Psoas muscle (tissue), 8 donors: ENCODE results near the gene PWP1. TPM values are rescaled to one million over a fixed set of nuclear protein-coding genes. Genes with fewer than 3 reads are reported as not detected.

Experiments
- ATAC-seq, 4 donors: fragments of 200-7000 bp; cut with Tn5 transposase; one replicate each; pipeline ENCODE4 v1.9.1; 2020; ENCODE audit warnings: moderate library complexity in 3 of 4, mild to moderate bottlenecking in 2 of 4
- DNase-seq, 2 donors: peaks; one replicate each; pipeline ENCODE4 v3.0.0-alpha.2; 2020
- H3K27ac ChIP-seq: fragments of 200-600 bp; one replicate; pipeline ENCODE4 v1.8.0; 2022
- H3K27me3 ChIP-seq, 3 donors: fragments of 200-600 bp in 1 of 3; one replicate each; pipeline versions ENCODE4 v1.6.1 to v1.8.0; 2013 to 2022; ENCODE audit warnings: low read length in 2 of 3, mild to moderate bottlenecking in 2 of 3, moderate library complexity in 1 of 3; ENCODE audit not compliant: insufficient read depth in 3 of 3
- H3K36me3 ChIP-seq, 2 donors: fragments of 200-600 bp in 1 of 2; one replicate each; pipeline versions ENCODE4 v1.6.1 to v1.8.0; 2013 to 2022; ENCODE audit warnings: low read depth in 1 of 2, mild to moderate bottlenecking in 1 of 2, moderate library complexity in 1 of 2; ENCODE audit not compliant: insufficient read depth in 1 of 2
- H3K4me1 ChIP-seq: fragments of 200-600 bp; one replicate; pipeline ENCODE4 v1.8.0; 2022
- H3K4me3 ChIP-seq: fragments of 200-600 bp; one replicate; pipeline ENCODE4 v1.8.0; 2022; ENCODE audit warnings: mild to moderate bottlenecking
- H3K9me3 ChIP-seq: fragments of 200-600 bp; one replicate; pipeline ENCODE4 v1.8.0; 2022
- WGBS, 3 donors: extraction: QIAGEN DNeasy Blood & Tissue Kit; methylation state at CpG; one replicate each; pipeline versions ENCODE4 v1.1.6 to v1.1.7; 2013; 5-methylcytosine and 5-hydroxymethylcytosine counted together
- intact Hi-C, 2 donors: fragments of 100-400 bp; cut with DNase I; formaldehyde crosslinking; loops; one replicate each; pipeline versions ENCODE4 v1.11.0 to v1.14.2; 2022
- polyA plus RNA-seq, 3 donors: library from polyadenylated mRNA; stranded (reverse); fragments of 200-250 nt; gene quantifications; one replicate each; pipeline ENCODE4 v1.2.3, GENCODE V29; 2013
- total RNA-seq, 4 donors: library from RNA; stranded (reverse); fragmentation: NEBNext Ultra II Directional in 2 of 4; extraction: Animal tissue kit (Norgen Biotek cat#: 25700) in 2 of 4; gene quantifications; one replicate each; pipeline versions ENCODE4 v1.2.1 to v1.2.4, GENCODE V29; 2021 to 2023
- TF ChIP-seq, protein P1 (sequence below): fragments of 200-600 bp; IDR thresholded peaks from one replicate; pipeline ENCODE4 v1.8.0; 2022; ENCODE audit warnings: antibody characterized with exemption
- donor health status: healthy with polysubstance abuse.
- donor health status: DM: no; HTN: no; CAD: no; lungs with moderate emphysema.
- donor health status: Bipolar disorder and iron deficiency.
- donor health status: healthy.
- donor health status: DM: yes; HTN: yes; CAD: no.
- donor health status: DM: no; HTN: no; CAD: no.
- donor health status: DM: no; HTN: no; CAD: no.
- donor health status: DM: yes; HTN: yes; CAD: no.

The PWP1 gene
- total and polyA plus RNA-seq, 7 donors, result 15.6 to 30.1 (median 20.5) TPM

DNA sequence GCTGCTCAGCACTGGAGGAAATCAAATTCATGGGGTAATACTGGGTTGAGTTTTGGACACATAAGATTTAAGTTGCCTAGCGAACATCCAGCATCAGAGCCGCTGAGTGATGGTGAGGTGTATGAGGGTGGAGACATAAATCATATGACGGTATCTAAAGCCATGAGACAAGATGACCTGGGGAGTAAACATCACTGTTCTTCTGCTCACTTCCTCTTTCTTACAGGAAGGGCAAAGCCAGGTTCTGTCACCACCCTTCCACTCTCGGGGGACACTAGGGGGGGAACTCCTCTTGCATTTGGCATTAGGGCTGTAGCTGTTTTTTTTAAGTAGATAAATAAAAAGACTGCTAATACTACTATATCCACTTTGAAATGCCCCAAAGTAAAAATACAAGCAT lies 51.3 kb downstream of the PWP1 start:
- Histone ChIP-seq H3K9me3 (no peaks in the 10 kb centered on the region), H3K4me1 (no peaks in the 10 kb centered on the region), H3K36me3 (peaks cover 31 to 98% of the 10 kb centered on the region in 2 donors), H3K27me3 (no peaks in the 10 kb centered on the region), H3K27ac (no peak overlapping the region), H3K4me3 (no peak overlapping the region)
- WGBS, 3 donors, result 89 to 91% (median 91%) methylated on average over 4 of the region's 4 CpGs
- intact Hi-C loops, result no loop called here
- DNase-seq (no peak), ATAC-seq (no peak)
- TF ChIP-seq, protein P1, sequence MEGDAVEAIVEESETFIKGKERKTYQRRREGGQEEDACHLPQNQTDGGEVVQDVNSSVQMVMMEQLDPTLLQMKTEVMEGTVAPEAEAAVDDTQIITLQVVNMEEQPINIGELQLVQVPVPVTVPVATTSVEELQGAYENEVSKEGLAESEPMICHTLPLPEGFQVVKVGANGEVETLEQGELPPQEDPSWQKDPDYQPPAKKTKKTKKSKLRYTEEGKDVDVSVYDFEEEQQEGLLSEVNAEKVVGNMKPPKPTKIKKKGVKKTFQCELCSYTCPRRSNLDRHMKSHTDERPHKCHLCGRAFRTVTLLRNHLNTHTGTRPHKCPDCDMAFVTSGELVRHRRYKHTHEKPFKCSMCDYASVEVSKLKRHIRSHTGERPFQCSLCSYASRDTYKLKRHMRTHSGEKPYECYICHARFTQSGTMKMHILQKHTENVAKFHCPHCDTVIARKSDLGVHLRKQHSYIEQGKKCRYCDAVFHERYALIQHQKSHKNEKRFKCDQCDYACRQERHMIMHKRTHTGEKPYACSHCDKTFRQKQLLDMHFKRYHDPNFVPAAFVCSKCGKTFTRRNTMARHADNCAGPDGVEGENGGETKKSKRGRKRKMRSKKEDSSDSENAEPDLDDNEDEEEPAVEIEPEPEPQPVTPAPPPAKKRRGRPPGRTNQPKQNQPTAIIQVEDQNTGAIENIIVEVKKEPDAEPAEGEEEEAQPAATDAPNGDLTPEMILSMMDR, result no peak

GRCh38 chr12:107748472-107748871 lies 62.9 kb downstream of the PWP1 start:
- intact Hi-C loops, result no loop called here
- Histone ChIP-seq H3K27me3 (no peaks in the 10 kb centered on the region), H3K9me3 (no peaks in the 10 kb centered on the region), H3K4me3 (no peak overlapping the region), H3K27ac (no peak overlapping the region), H3K36me3 (peaks cover 7 to 92% of the 10 kb centered on the region in 2 donors), H3K4me1 (no peaks in the 10 kb centered on the region)
- WGBS, 3 donors, result 77 to 81% (median 80%) methylated on average over 6 of the region's 6 CpGs
- no peak for ATAC-seq
- no peak for DNase-seq
- TF ChIP-seq, protein P1, result no peak

DNA sequence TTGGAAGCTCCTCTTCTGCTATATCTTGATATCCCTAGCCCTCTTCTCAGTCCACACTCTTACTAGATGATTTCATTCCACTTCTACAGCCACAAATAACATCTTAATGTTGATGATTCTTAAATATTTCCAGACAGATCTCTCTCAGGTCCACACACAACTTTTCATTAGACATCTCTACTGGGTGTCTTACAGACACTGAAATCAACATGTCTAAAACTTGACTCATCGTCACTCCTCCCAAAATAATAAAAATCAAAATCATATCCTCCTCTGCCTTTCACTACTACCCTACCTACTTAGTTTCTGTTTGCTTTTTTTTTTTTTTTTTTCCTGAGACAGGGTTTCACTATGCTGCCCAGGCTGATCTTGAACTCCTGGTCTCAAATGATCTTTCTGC lies 63.5 kb downstream of the PWP1 start:
- WGBS, 3 donors, result 89 to 95% (median 90%) methylated on average over 1 of the region's 1 CpG
- no peaks in the 10 kb centered on the region for H3K4me1 ChIP-seq
- no peak for ATAC-seq

DNA sequence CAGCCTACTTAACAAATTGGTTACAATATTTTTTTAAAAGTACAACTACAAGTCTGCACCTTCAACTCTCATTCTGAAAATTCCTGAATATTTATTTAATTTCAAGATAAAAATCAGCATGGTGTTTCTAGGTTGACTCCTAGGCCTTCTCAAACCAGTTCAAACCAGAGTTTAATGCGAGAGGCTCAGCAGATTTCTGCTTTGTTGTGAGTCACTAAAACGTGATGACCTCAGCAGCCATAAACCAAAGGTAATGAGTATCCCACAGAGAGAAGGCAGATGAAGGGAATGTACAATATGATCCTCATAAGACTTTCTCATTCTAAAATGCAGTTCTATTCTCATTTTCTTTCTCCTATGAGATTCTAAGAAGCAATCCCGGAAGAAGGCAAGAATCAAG lies 73.8 kb downstream of the PWP1 start:
- Histone ChIP-seq H3K27ac (no peak overlapping the region), H3K27me3 (no peaks in the 10 kb centered on the region), H3K4me1 (peaks cover 22% of the 10 kb centered on the region), H3K9me3 (peaks cover 8% of the 10 kb centered on the region), H3K36me3 (peaks cover 0 to 51% of the 10 kb centered on the region in 2 donors), H3K4me3 (peak overlapping the region; percentile 81)
- intact Hi-C loops, result loop anchor here (5.0 kb wide), 2 partner anchors 67 to 72 kb away; partner anchors contain the start of gene PWP1 (in 1 of the 2)
- DNase-seq (no peak), ATAC-seq (no peak)
- TF ChIP-seq, protein P1, result no peak
- 44 to 52% (median 44%) methylated on average over 3 of the region's 3 CpGs for WGBS, 3 donors

More for the DNA sequence above, 63.5 kb downstream of the PWP1 start:
- Histone ChIP-seq H3K27ac (no peak overlapping the region), H3K4me3 (no peak overlapping the region), H3K9me3 (no peaks in the 10 kb centered on the region), H3K27me3 (no peaks in the 10 kb centered on the region), H3K36me3 (peaks cover 9 to 92% of the 10 kb centered on the region in 2 donors)
- intact Hi-C loops, result no loop called here
- TF ChIP-seq, protein P1, result no peak
- no peak for DNase-seq
